Trophoblast cell (in vitro differentiated cells and primary cell): ENCODE results near the gene ODF2. TPM values are rescaled to one million over a fixed set of nuclear protein-coding genes. Genes with fewer than 3 reads are reported as not detected.

Source experiments
- DNase-seq, 2 donors: peaks; one replicate each; pipeline ENCODE4 v3.0.0-alpha.2; 2016
- H2AFZ ChIP-seq: 2 replicates; pipeline ENCODE4 v1.6.1; 2013; ENCODE audit warnings: low read length, moderate library complexity, mild to moderate bottlenecking; ENCODE audit not compliant: insufficient read depth, poor library complexity
- H2AK5ac ChIP-seq: 2 replicates; pipeline ENCODE4 v1.6.1; 2013; ENCODE audit warnings: mild to moderate bottlenecking, low read length
- H2BK120ac ChIP-seq: 2 replicates; pipeline ENCODE4 v1.6.1; 2013; ENCODE audit warnings: low read length, mild to moderate bottlenecking, moderate library complexity; ENCODE audit not compliant: insufficient read depth, poor library complexity
- H2BK12ac ChIP-seq: 2 replicates; pipeline ENCODE4 v1.6.1; 2013; ENCODE audit warnings: mild to moderate bottlenecking, low read length, moderate library complexity
- H2BK5ac ChIP-seq: 2 replicates; pipeline ENCODE4 v1.6.1; 2013; ENCODE audit warnings: low read length, low read depth, moderate library complexity, mild to moderate bottlenecking; ENCODE audit not compliant: poor library complexity
- H3K14ac ChIP-seq: 2 replicates; pipeline ENCODE4 v1.6.1; 2013; ENCODE audit warnings: mild to moderate bottlenecking, low read length
- H3K18ac ChIP-seq: 2 replicates; pipeline ENCODE4 v1.6.1; 2013; ENCODE audit warnings: mild to moderate bottlenecking, low read length
- H3K23ac ChIP-seq: 2 replicates; pipeline ENCODE4 v1.6.1; 2013; ENCODE audit warnings: low read length
- H3K27ac ChIP-seq: 2 replicates; pipeline ENCODE4 v1.5.1; 2013; ENCODE audit warnings: low read depth, mild to moderate bottlenecking, inconsistent platforms, low read length, moderate library complexity
- H3K27me3 ChIP-seq: 2 replicates; pipeline ENCODE4 v1.6.1; 2013; ENCODE audit warnings: inconsistent platforms, mild to moderate bottlenecking, low read length, moderate library complexity; ENCODE audit not compliant: insufficient read depth
- H3K36me3 ChIP-seq, 2 experiments: 1 replicate in 1 of 2; 2 replicates in 1 of 2; pipeline ENCODE4 v1.6.1; 2013; ENCODE audit warnings: low read length in 2 of 2, mild to moderate bottlenecking in 2 of 2, moderate library complexity in 1 of 2; ENCODE audit not compliant: insufficient read depth in 2 of 2, control insufficient read depth in 1 of 2
- H3K4ac ChIP-seq: 2 replicates; pipeline ENCODE4 v1.6.1; 2013; ENCODE audit warnings: low read depth, mild to moderate bottlenecking, low read length, moderate library complexity
- H3K4me1 ChIP-seq, 2 experiments: 1 replicate in 1 of 2; 2 replicates in 1 of 2; pipeline ENCODE4 v1.6.1; 2013; ENCODE audit warnings: low read length in 2 of 2, mild to moderate bottlenecking in 2 of 2, moderate library complexity in 1 of 2; ENCODE audit not compliant: insufficient read depth in 2 of 2, control insufficient read depth in 1 of 2
- H3K4me2 ChIP-seq: 2 replicates; pipeline ENCODE4 v1.6.1; 2013; ENCODE audit warnings: inconsistent platforms, mild to moderate bottlenecking, low read length, moderate library complexity
- H3K4me3 ChIP-seq: 2 replicates; pipeline ENCODE4 v1.5.1; 2013; ENCODE audit warnings: mild to moderate bottlenecking, low read depth, low read length, inconsistent platforms
- H3K79me1 ChIP-seq: one replicate; pipeline ENCODE4 v1.6.1; 2013; ENCODE audit warnings: low read length
- H3K79me2 ChIP-seq: 2 replicates; pipeline ENCODE4 v1.6.1; 2013; ENCODE audit warnings: low read length, mild to moderate bottlenecking; ENCODE audit not compliant: control insufficient read depth, insufficient read depth, poor library complexity
- H3K9ac ChIP-seq: 2 replicates; pipeline ENCODE4 v1.6.1; 2013; ENCODE audit warnings: mild to moderate bottlenecking, low read length
- H3K9me3 ChIP-seq: 2 replicates; pipeline ENCODE4 v1.6.1; 2013; ENCODE audit warnings: low read depth, mild to moderate bottlenecking, control low read depth, inconsistent platforms, low read length; ENCODE audit not compliant: insufficient read depth
- H4K12ac ChIP-seq: 2 replicates; pipeline ENCODE4 v1.6.1; 2013; ENCODE audit warnings: low read depth, mild to moderate bottlenecking, low read length, moderate library complexity
- H4K8ac ChIP-seq: 2 replicates; pipeline ENCODE4 v1.6.1; 2013; ENCODE audit warnings: low read depth, mild to moderate bottlenecking, low read length, moderate library complexity
- H4K91ac ChIP-seq: one replicate; pipeline ENCODE4 v1.6.1; 2013; ENCODE audit warnings: low read depth, mild to moderate bottlenecking, low read length, moderate library complexity
- WGBS: extraction: QIAGEN DNeasy Blood & Tissue Kit; methylation state at CpG from one replicate; pipeline ENCODE4 v1.1.7; 2013; ENCODE audit warnings: missing lambda C conversion rate; ENCODE audit not compliant: insufficient read length, insufficient coverage; ENCODE audit errors: extremely low coverage; 5-methylcytosine and 5-hydroxymethylcytosine counted together
- polyA plus RNA-seq: library from polyadenylated mRNA; stranded (reverse); fragments of 200-250 nt; gene quantifications from 2 replicates; pipeline ENCODE4 v1.2.3, GENCODE V29; 2013

Gene ODF2
- 34.5 and 36.5 TPM in 2 replicates for polyA plus RNA-seq

GRCh38 chr9:128455849-128456612, at the start of gene ODF2:
ODF2 (plus strand) TSS chr9:128456006; CDS start chr9:128456092, 86 bp downstream.
- Histone ChIP-seq H2BK5ac (peak within 1 kb of the TSS; percentile 45), H3K36me3 (peaks cover 19% of the 10 kb centered on the region in 2 experiments), H3K9me3 (no peaks in the 10 kb centered on the region), H4K8ac (peak within 1 kb of the TSS; percentile 80), H3K4me3 (peak within 1 kb of the TSS; percentile 78), H3K79me2 (peaks cover 3% of the 10 kb centered on the region), H3K27me3 (no peaks in the 10 kb centered on the region), H3K27ac (peak within 1 kb of the TSS; percentile 72), H3K9ac (peak within 1 kb of the TSS; percentile 91), H4K91ac (peak within 1 kb of the TSS; percentile 81), H4K12ac (peak within 1 kb of the TSS; percentile 85), H3K14ac (peak within 1 kb of the TSS; percentile 73), H2AK5ac (peak within 1 kb of the TSS; percentile 91), H3K4ac (peak within 1 kb of the TSS; percentile 80), H2AFZ (peak within 1 kb of the TSS; percentile 97), H2BK120ac (peak within 1 kb of the TSS; percentile 87), H3K79me1 (peaks cover 9% of the 10 kb centered on the region), H3K4me1 (peaks cover 2 to 10% of the 10 kb centered on the region in 2 experiments), H3K4me2 (peak within 1 kb of the TSS; percentile 86), H3K18ac (peak within 1 kb of the TSS; percentile 84), H2BK12ac (peak within 1 kb of the TSS; percentile 42), H3K23ac (no peak within 1 kb of the TSS)
- WGBS, result no CpG with 5 or more reads among the region's 82 CpGs
- DNase-seq, result peak; percentile 98 to 99

- no peak overlapping the region for H4K12ac ChIP-seq
- H3K4ac ChIP-seq, result no peak overlapping the region
- H2AFZ ChIP-seq, result no peak overlapping the region
- H3K14ac ChIP-seq, result no peak overlapping the region
- no peaks in the 10 kb centered on the region for H3K36me3 ChIP-seq
- no peak overlapping the region for H2BK5ac ChIP-seq
- no peak overlapping the region for H3K18ac ChIP-seq
- no CpG with 5 or more reads among the region's 9 CpGs for WGBS
- DNase-seq, result no peak
- H3K4me3 ChIP-seq, result no peak overlapping the region
- H3K4me1 ChIP-seq, result peaks cover 3 to 8% of the 10 kb centered on the region in 2 experiments
- no peak overlapping the region for H4K8ac ChIP-seq
- no peak overlapping the region for H2BK12ac ChIP-seq
- no peaks in the 10 kb centered on the region for H3K27me3 ChIP-seq
- no peak overlapping the region for H3K27ac ChIP-seq
- H3K79me1 ChIP-seq, result no peaks in the 10 kb centered on the region
- no peak overlapping the region for H3K23ac ChIP-seq
- H3K9ac ChIP-seq, result no peak overlapping the region
- H3K79me2 ChIP-seq, result no peaks in the 10 kb centered on the region
- H2AK5ac ChIP-seq, result no peak overlapping the region
- no peak overlapping the region for H2BK120ac ChIP-seq
- H3K4me2 ChIP-seq, result no peak overlapping the region
- H3K9me3 ChIP-seq, result no peaks in the 10 kb centered on the region
- H4K91ac ChIP-seq, result no peak overlapping the region
Observed at GRCh38 chr9:128406848-128407391, 48.9 kb upstream of the ODF2 start.

DNA sequence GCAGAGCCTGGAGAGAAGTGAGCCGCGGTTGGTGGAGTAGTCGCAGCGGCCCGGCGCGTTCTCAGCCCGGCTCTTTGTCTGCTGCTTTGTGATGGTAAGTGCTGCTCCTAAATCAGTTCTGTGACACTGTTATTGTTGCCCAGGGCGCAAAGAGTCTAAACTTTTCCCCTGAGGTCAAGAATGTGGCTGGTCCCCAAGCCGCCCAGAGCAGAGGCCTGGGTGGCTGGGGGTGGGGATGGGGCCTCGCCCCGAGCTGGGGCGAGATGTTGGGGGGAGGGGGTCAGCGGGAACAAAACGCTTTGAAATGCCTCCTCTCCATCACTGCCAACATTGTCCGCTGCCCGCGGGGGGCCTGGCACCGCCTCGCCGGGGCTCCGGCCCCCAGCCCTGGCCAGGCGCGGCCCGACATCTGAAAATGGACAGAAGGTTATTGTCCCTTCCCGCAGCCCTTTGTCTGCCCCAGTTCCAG, 46.8 kb upstream of the ODF2 start:
- no peak overlapping the region for H3K9ac ChIP-seq
- no peak overlapping the region for H4K12ac ChIP-seq
- H3K18ac ChIP-seq, result no peak overlapping the region
- no peak overlapping the region for H3K4me2 ChIP-seq
- peak overlapping the region; percentile 8 for H2AFZ ChIP-seq
- no peak overlapping the region for H3K4me3 ChIP-seq
- H2BK12ac ChIP-seq, result no peak overlapping the region
- H3K27me3 ChIP-seq, result no peaks in the 10 kb centered on the region
- no peaks in the 10 kb centered on the region for H3K79me2 ChIP-seq
- no peak overlapping the region for H3K14ac ChIP-seq
- no peak overlapping the region for H3K4ac ChIP-seq
- no CpG with 5 or more reads among the region's 26 CpGs for WGBS
- no peak overlapping the region for H4K8ac ChIP-seq
- no peak overlapping the region for H4K91ac ChIP-seq
- H3K9me3 ChIP-seq, result no peaks in the 10 kb centered on the region
- H3K79me1 ChIP-seq, result peaks cover 2% of the 10 kb centered on the region
- peaks cover 5 to 8% of the 10 kb centered on the region in 2 experiments for H3K4me1 ChIP-seq
- DNase-seq, result no peak
- no peaks in the 10 kb centered on the region for H3K36me3 ChIP-seq
- H3K27ac ChIP-seq, result no peak overlapping the region
- H2BK5ac ChIP-seq, result no peak overlapping the region
- H2AK5ac ChIP-seq, result no peak overlapping the region
- no peak overlapping the region for H2BK120ac ChIP-seq
- no peak overlapping the region for H3K23ac ChIP-seq

DNA sequence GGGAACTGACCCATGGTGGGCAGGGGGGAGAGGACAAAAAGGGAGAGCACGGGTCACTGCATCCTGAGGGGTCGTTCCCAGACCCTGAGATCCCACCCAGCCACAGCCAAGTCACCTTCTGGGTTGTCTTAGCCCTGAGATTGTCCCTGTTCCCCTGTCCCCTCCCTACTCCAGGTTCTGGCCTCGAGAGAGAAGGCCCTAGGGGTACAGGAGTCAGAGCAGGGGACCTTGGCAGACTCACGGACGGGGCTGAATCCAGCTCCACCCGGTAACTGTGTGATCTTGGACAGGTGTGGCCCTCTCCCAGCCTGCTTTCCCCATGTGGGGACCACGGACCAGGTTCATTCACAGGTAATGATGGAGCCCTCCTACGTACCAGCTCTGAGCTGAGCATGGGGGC, 46.4 kb upstream of the ODF2 start:
- H4K91ac ChIP-seq, result no peak overlapping the region
- H3K27ac ChIP-seq, result no peak overlapping the region
- no peak overlapping the region for H4K12ac ChIP-seq
- no peak overlapping the region for H3K4me3 ChIP-seq
- H2AFZ ChIP-seq, result peak overlapping the region; percentile 27
- no peak overlapping the region for H2BK5ac ChIP-seq
- no peak overlapping the region for H3K18ac ChIP-seq
- no peak for DNase-seq
- H2BK120ac ChIP-seq, result no peak overlapping the region
- peak overlapping the region; percentile 37 for H2BK12ac ChIP-seq
- H3K4me2 ChIP-seq, result no peak overlapping the region
- H3K79me1 ChIP-seq, result peaks cover 2% of the 10 kb centered on the region
- no peak overlapping the region for H3K23ac ChIP-seq
- H2AK5ac ChIP-seq, result peak overlapping the region; percentile 42
- H3K27me3 ChIP-seq, result no peaks in the 10 kb centered on the region
- no peaks in the 10 kb centered on the region for H3K9me3 ChIP-seq
- WGBS, result no CpG with 5 or more reads among the region's 8 CpGs
- H3K9ac ChIP-seq, result no peak overlapping the region
- H3K4ac ChIP-seq, result no peak overlapping the region
- peak overlapping the region; percentile 9 for H4K8ac ChIP-seq
- H3K4me1 ChIP-seq, result peaks cover 5 to 8% of the 10 kb centered on the region in 2 experiments
- H3K36me3 ChIP-seq, result no peaks in the 10 kb centered on the region
- no peak overlapping the region for H3K14ac ChIP-seq
- H3K79me2 ChIP-seq, result no peaks in the 10 kb centered on the region
